ENCODE measurements around the gene NDEL1.

Gene NDEL1

GRCh38 chr17:8496081-8496480 is 60.4 kb downstream of the NDEL1 start:
- FAIRE-seq (no peak), DNase-seq (ENCODE audit: insufficient read length, low spot score) (no peak)

GRCh38 chr17:8499171-8499570 is 63.5 kb downstream of the NDEL1 start:
- DNase-seq (ENCODE audit: insufficient read length, low spot score) (no peak), FAIRE-seq (no peak)

GRCh38 chr17:8499614-8500013 is 63.9 kb downstream of the NDEL1 start:
- no peak for FAIRE-seq

GRCh38 chr17:8500609-8501008 is 64.9 kb downstream of the NDEL1 start:
- DNase-seq (ENCODE audit: insufficient read length, low spot score) (no peak), FAIRE-seq (no peak)

More at GRCh38 chr17:8499614-8500013, 63.9 kb downstream of the NDEL1 start:
- DNase-seq (ENCODE audit: insufficient read length, low spot score) = no peak

GRCh38 chr17:8502126-8502525 is 66.4 kb downstream of the NDEL1 start:
- FAIRE-seq (no peak), DNase-seq (ENCODE audit: insufficient read length, low spot score) (no peak)

- DNase-seq (ENCODE audit: insufficient read length, low spot score) = no peak
- FAIRE-seq = no peak
Measured at GRCh38 chr17:8503368-8503767, 67.7 kb downstream of the NDEL1 start.

- FAIRE-seq (no peak), DNase-seq (ENCODE audit: insufficient read length, low spot score) (no peak)
Measured at GRCh38 chr17:8503807-8504206, 68.1 kb downstream of the NDEL1 start.

- no peak for DNase-seq (ENCODE audit: insufficient read length, low spot score)
Measured at GRCh38 chr17:8504460-8505207, 69.0 kb downstream of the NDEL1 start.

GRCh38 chr17:8506145-8506544 is 70.5 kb downstream of the NDEL1 start:
- no peak for FAIRE-seq

More at GRCh38 chr17:8504460-8505207, 69.0 kb downstream of the NDEL1 start:
- FAIRE-seq = no peak

GRCh38 chr17:8514801-8515200 is 79.1 kb downstream of the NDEL1 start:
- DNase-seq (ENCODE audit: insufficient read length, low spot score) (no peak), FAIRE-seq (no peak)

More at GRCh38 chr17:8506145-8506544, 70.5 kb downstream of the NDEL1 start:
- no peak for DNase-seq (ENCODE audit: insufficient read length, low spot score)
